NT2/D1 (cell line): ENCODE results near the gene SCYL3.

ENCODE experiments used
- DNase-seq: peaks from one replicate; pipeline ENCODE4 v3.0.0-alpha.2; 2011; ENCODE audit warnings: low read depth, low spot score
- H3K27me3 ChIP-seq: 2 replicates; pipeline ENCODE4 v1.6.0; 2011; ENCODE audit warnings: mild to moderate bottlenecking; ENCODE audit not compliant: insufficient read length, insufficient read depth
- H3K36me3 ChIP-seq: 2 replicates; pipeline ENCODE4 v1.6.1; 2011; ENCODE audit warnings: mild to moderate bottlenecking, low read length, mixed read lengths; ENCODE audit not compliant: insufficient read depth, insufficient read length
- H3K4me1 ChIP-seq: 2 replicates; pipeline ENCODE4 v1.5.1; 2011; ENCODE audit not compliant: insufficient read depth, insufficient read length
- H3K4me3 ChIP-seq: 2 replicates; pipeline ENCODE4 v1.5.1; 2011; ENCODE audit warnings: low read depth; ENCODE audit not compliant: insufficient read length
- H3K9ac ChIP-seq: 2 replicates; pipeline ENCODE4 v1.6.0; 2011; ENCODE audit warnings: low read depth; ENCODE audit not compliant: insufficient read length
- H3K9me3 ChIP-seq: 2 replicates; pipeline ENCODE4 v1.5.1; 2011; ENCODE audit warnings: mild to moderate bottlenecking, low read length; ENCODE audit not compliant: insufficient read depth
- SUZ12 ChIP-seq: IDR thresholded peaks from 2 replicates; pipeline ENCODE4 v1.6.1; 2011; ENCODE audit not compliant: insufficient read length, insufficient read depth; ENCODE audit errors: extremely low read depth
- YY1 ChIP-seq: IDR thresholded peaks from 2 replicates; pipeline ENCODE4 v1.6.1; 2011; ENCODE audit not compliant: insufficient read length, insufficient read depth
- ZNF274 ChIP-seq: IDR thresholded peaks from 2 replicates; pipeline ENCODE4 v1.6.1; 2011; ENCODE audit warnings: mild to moderate bottlenecking, low read depth, low read length

SCYL3 gene

GRCh38 chr1:169893645-169894423, at the start of gene SCYL3:
TSS of gene SCYL3 (minus strand) at chr1:169893896. CDS start at chr1:169888840, 5,056 bp downstream.
- peak; percentile 99 for DNase-seq
- H3K36me3 ChIP-seq = no peaks in the 10 kb centered on the region
- TF ChIP-seq YY1 (peak; percentile 99), ZNF274 (no peak), SUZ12 (no peak)
- H3K4me3 ChIP-seq = peak within 1 kb of the TSS; percentile 79
- H3K9ac ChIP-seq = peak within 1 kb of the TSS; percentile 91
- H3K9me3 ChIP-seq = 0 out of 2 replicates have a peak, but pooled peaks cover 3% of the 10 kb centered on the region
- H3K4me1 ChIP-seq = no peaks in the 10 kb centered on the region
- no peaks in the 10 kb centered on the region for H3K27me3 ChIP-seq

- DNase-seq = no peak
- TF ChIP-seq YY1 (no peak), ZNF274 (no peak), SUZ12 (no peak)
- H3K36me3 ChIP-seq = no peaks in the 10 kb centered on the region
- no peaks in the 10 kb centered on the region for H3K27me3 ChIP-seq
- H3K9ac ChIP-seq = no peak overlapping the region
- no peaks in the 10 kb centered on the region for H3K9me3 ChIP-seq
- no peaks in the 10 kb centered on the region for H3K4me1 ChIP-seq
- no peak overlapping the region for H3K4me3 ChIP-seq
These were observed 48.5 kb upstream of the SCYL3 start for GRCh38 chr1:169941982-169942830.

GRCh38 chr1:169933984-169934725, 40.5 kb upstream of the SCYL3 start:
- DNase-seq = no peak
- Histone ChIP-seq H3K27me3 (no peaks in the 10 kb centered on the region), H3K4me3 (no peak overlapping the region), H3K4me1 (no peaks in the 10 kb centered on the region), H3K9ac (no peak overlapping the region), H3K9me3 (no peaks in the 10 kb centered on the region), H3K36me3 (no peaks in the 10 kb centered on the region)
- TF ChIP-seq ZNF274 (no peak), YY1 (no peak), SUZ12 (no peak)

- H3K4me3 ChIP-seq = no peak overlapping the region
- no peak for DNase-seq
These were observed 38.1 kb upstream of the SCYL3 start for GRCh38 chr1:169931795-169932231.

GRCh38 chr1:169929210-169929526, 35.5 kb upstream of the SCYL3 start:
- no peak overlapping the region for H3K9ac ChIP-seq
- no peaks in the 10 kb centered on the region for H3K27me3 ChIP-seq
- TF ChIP-seq YY1 (no peak), ZNF274 (no peak), SUZ12 (no peak)
- H3K36me3 ChIP-seq = no peaks in the 10 kb centered on the region
- no peak overlapping the region for H3K4me3 ChIP-seq
- no peak for DNase-seq
- no peaks in the 10 kb centered on the region for H3K4me1 ChIP-seq
- H3K9me3 ChIP-seq = no peaks in the 10 kb centered on the region

More at GRCh38 chr1:169931795-169932231, 38.1 kb upstream of the SCYL3 start:
- Histone ChIP-seq H3K27me3 (no peaks in the 10 kb centered on the region), H3K36me3 (no peaks in the 10 kb centered on the region), H3K9me3 (no peaks in the 10 kb centered on the region), H3K4me1 (no peaks in the 10 kb centered on the region), H3K9ac (no peak overlapping the region)
- TF ChIP-seq YY1 (no peak), SUZ12 (no peak), ZNF274 (no peak)

GRCh38 chr1:169928438-169929209, 34.9 kb upstream of the SCYL3 start:
- no peaks in the 10 kb centered on the region for H3K36me3 ChIP-seq
- TF ChIP-seq SUZ12 (no peak), ZNF274 (no peak), YY1 (no peak)
- no peaks in the 10 kb centered on the region for H3K9me3 ChIP-seq
- H3K4me1 ChIP-seq = no peaks in the 10 kb centered on the region
- peak; percentile 42 for DNase-seq
- H3K4me3 ChIP-seq = no peak overlapping the region
- H3K9ac ChIP-seq = no peak overlapping the region
- no peaks in the 10 kb centered on the region for H3K27me3 ChIP-seq
